Neural progenitor cell (in vitro differentiated cells): Measurements from ENCODE around the gene MRC2. TPM values are rescaled to one million over a fixed set of nuclear protein-coding genes. Genes with fewer than 3 reads are reported as not detected.

ENCODE experiments used
- DNase-seq: peaks from one replicate; pipeline ENCODE4 v3.0.0-alpha.2; 2016; ENCODE audit warnings: low spot score
- H2AFZ ChIP-seq: fragments of 200-600 bp; sonication (generic); replicated peaks from 2 replicates; pipeline ENCODE4 v1.6.1; 2016; ENCODE audit warnings: antibody characterized with exemption
- H3F3A ChIP-seq: fragments of 200-600 bp; sonication (generic); 2 replicates; pipeline ENCODE4 v1.6.1; 2016; ENCODE audit warnings: antibody characterized with exemption, low read depth
- H3K27ac ChIP-seq: fragments of 200-600 bp; sonication (generic); 2 replicates; pipeline ENCODE4 v1.5.1; 2016; ENCODE audit warnings: mild to moderate bottlenecking
- H3K27me3 ChIP-seq: fragments of 200-600 bp; sonication (generic); 2 replicates; pipeline ENCODE4 v1.6.1; 2016; ENCODE audit warnings: mild to moderate bottlenecking, moderate library complexity
- H3K36me3 ChIP-seq: fragments of 200-600 bp; sonication (generic); 2 replicates; pipeline ENCODE4 v1.5.1; 2016
- H3K4me1 ChIP-seq: fragments of 200-600 bp; sonication (generic); 2 replicates; pipeline ENCODE4 v1.6.1; 2016; ENCODE audit warnings: mixed run types
- H3K4me2 ChIP-seq: fragments of 200-600 bp; sonication (generic); 2 replicates; pipeline ENCODE4 v1.6.1; 2016
- H3K4me3 ChIP-seq: fragments of 200-600 bp; sonication (generic); 2 replicates; pipeline ENCODE4 v1.5.1; 2016
- H3K79me2 ChIP-seq: fragments of 200-600 bp; sonication (generic); 2 replicates; pipeline ENCODE4 v1.6.1; 2016; ENCODE audit warnings: low read depth
- H3K9ac ChIP-seq: fragments of 200-600 bp; sonication (generic); 2 replicates; pipeline ENCODE4 v1.6.1; 2016
- H3K9me3 ChIP-seq: fragments of 200-600 bp; sonication (generic); 2 replicates; pipeline ENCODE4 v1.5.1; 2016; ENCODE audit warnings: low read depth
- H4K20me1 ChIP-seq: fragments of 200-600 bp; sonication (generic); 2 replicates; pipeline ENCODE4 v1.6.1; 2016; ENCODE audit warnings: low read depth
- H3K27ac Mint-ChIP-seq: 3 replicates; pipeline ENCODE4 v1.8.0; 2021; ENCODE audit warnings: mixed read lengths
- H3K27me3 Mint-ChIP-seq: 2 replicates; pipeline ENCODE4 v1.8.0; 2022; ENCODE audit warnings: low read depth, mild to moderate bottlenecking, inconsistent platforms, moderate library complexity, mixed read lengths; ENCODE audit not compliant: insufficient read depth
- H3K36me3 Mint-ChIP-seq: 3 replicates; pipeline ENCODE4 v1.8.0; 2021; ENCODE audit warnings: mixed read lengths
- H3K4me1 Mint-ChIP-seq: 3 replicates; pipeline ENCODE4 v1.8.0; 2021; ENCODE audit warnings: mixed read lengths
- H3K4me3 Mint-ChIP-seq: 3 replicates; pipeline ENCODE4 v1.8.0; 2021; ENCODE audit warnings: mild to moderate bottlenecking, moderate library complexity, mixed read lengths
- H3K9me3 Mint-ChIP-seq: 3 replicates; pipeline ENCODE4 v1.8.0; 2020; ENCODE audit warnings: mixed read lengths
- EZH2 ChIP-seq: fragments of 200-600 bp; sonication (generic); IDR thresholded peaks from 2 replicates; pipeline ENCODE4 v1.6.1; 2017; ENCODE audit warnings: antibody characterized with exemption, mild to moderate bottlenecking, moderate library complexity
- EZH2phosphoT487 ChIP-seq: fragments of 200-600 bp; sonication (generic); IDR thresholded peaks from 2 replicates; pipeline ENCODE4 v1.6.1; 2017; ENCODE audit warnings: antibody characterized with exemption
- total RNA-seq: library from RNA; depleted of rRNA; stranded (reverse); fragments of >200 nt; gene quantifications from 2 replicates; pipeline ENCODE4 v1.2.3, GENCODE V29; 2015; ENCODE audit warnings: low replicate concordance
- TF ChIP-seq, protein P1 (sequence below): fragments of 200-600 bp; sonication (generic); IDR thresholded peaks from 2 replicates; pipeline ENCODE4 v1.5.1; 2017; ENCODE audit warnings: antibody characterized with exemption, mild to moderate bottlenecking

MRC2 gene
- total RNA-seq, 1 donor from 2014 or later = 24.6 TPM

- Histone ChIP-seq H3K4me1 (no peaks in the 10 kb centered on the region), H4K20me1 (no peaks in the 10 kb centered on the region), H3K79me2 (no peaks in the 10 kb centered on the region), H2AFZ (no peak overlapping the region), H3K27ac (no peak overlapping the region), H3F3A (no peaks in the 10 kb centered on the region), H3K4me2 (no peak overlapping the region), H3K36me3 (no peaks in the 10 kb centered on the region), H3K9me3 (no peaks in the 10 kb centered on the region), H3K4me3 (no peak overlapping the region), H3K27me3 (no peaks in the 10 kb centered on the region), H3K9ac (no peak overlapping the region)
- H3K36me3 Mint-ChIP-seq = peaks cover 18% of the 10 kb centered on the region
- H3K9me3 Mint-ChIP-seq = no peaks in the 10 kb centered on the region
- no peak overlapping the region for H3K27ac Mint-ChIP-seq
- no peak for DNase-seq
- peaks cover 5% of the 10 kb centered on the region for H3K27me3 Mint-ChIP-seq
- H3K4me3 Mint-ChIP-seq = no peak overlapping the region
- TF ChIP-seq, protein P1, sequence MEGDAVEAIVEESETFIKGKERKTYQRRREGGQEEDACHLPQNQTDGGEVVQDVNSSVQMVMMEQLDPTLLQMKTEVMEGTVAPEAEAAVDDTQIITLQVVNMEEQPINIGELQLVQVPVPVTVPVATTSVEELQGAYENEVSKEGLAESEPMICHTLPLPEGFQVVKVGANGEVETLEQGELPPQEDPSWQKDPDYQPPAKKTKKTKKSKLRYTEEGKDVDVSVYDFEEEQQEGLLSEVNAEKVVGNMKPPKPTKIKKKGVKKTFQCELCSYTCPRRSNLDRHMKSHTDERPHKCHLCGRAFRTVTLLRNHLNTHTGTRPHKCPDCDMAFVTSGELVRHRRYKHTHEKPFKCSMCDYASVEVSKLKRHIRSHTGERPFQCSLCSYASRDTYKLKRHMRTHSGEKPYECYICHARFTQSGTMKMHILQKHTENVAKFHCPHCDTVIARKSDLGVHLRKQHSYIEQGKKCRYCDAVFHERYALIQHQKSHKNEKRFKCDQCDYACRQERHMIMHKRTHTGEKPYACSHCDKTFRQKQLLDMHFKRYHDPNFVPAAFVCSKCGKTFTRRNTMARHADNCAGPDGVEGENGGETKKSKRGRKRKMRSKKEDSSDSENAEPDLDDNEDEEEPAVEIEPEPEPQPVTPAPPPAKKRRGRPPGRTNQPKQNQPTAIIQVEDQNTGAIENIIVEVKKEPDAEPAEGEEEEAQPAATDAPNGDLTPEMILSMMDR = no peak
- no peak for TF ChIP-seq EZH2phosphoT487
- TF ChIP-seq EZH2 = no peak
- H3K4me1 Mint-ChIP-seq = no peaks in the 10 kb centered on the region
Observed at GRCh38 chr17:62684179-62684578, 56.7 kb downstream of the MRC2 start.

- no peak overlapping the region for H3K27ac ChIP-seq
- TF ChIP-seq EZH2 (no peak), EZH2phosphoT487 (no peak)
- TF ChIP-seq, protein P1 = no peak
- Mint-ChIP-seq H3K27me3 (peaks cover 5% of the 10 kb centered on the region), H3K27ac (no peak overlapping the region), H3K36me3 (peaks cover 17% of the 10 kb centered on the region), H3K4me1 (no peaks in the 10 kb centered on the region), H3K4me3 (no peak overlapping the region), H3K9me3 (no peaks in the 10 kb centered on the region)
- H3K79me2 ChIP-seq = no peaks in the 10 kb centered on the region
- H3K9me3 ChIP-seq = no peaks in the 10 kb centered on the region
- no peaks in the 10 kb centered on the region for H3F3A ChIP-seq
- H3K36me3 ChIP-seq = no peaks in the 10 kb centered on the region
- no peak overlapping the region for H2AFZ ChIP-seq
- no peak overlapping the region for H3K9ac ChIP-seq
- H3K4me3 ChIP-seq = no peak overlapping the region
- H3K27me3 ChIP-seq = no peaks in the 10 kb centered on the region
- no peak for DNase-seq
- no peaks in the 10 kb centered on the region for H4K20me1 ChIP-seq
- no peak overlapping the region for H3K4me2 ChIP-seq
- H3K4me1 ChIP-seq = no peaks in the 10 kb centered on the region
Observed at GRCh38 chr17:62687997-62688396, 60.5 kb downstream of the MRC2 start.

GRCh38 chr17:62688398-62689160, 61.1 kb downstream of the MRC2 start:
- Mint-ChIP-seq H3K4me1 (peaks cover 4% of the 10 kb centered on the region), H3K4me3 (no peak overlapping the region), H3K27ac (no peak overlapping the region), H3K9me3 (no peaks in the 10 kb centered on the region), H3K36me3 (peaks cover 17% of the 10 kb centered on the region), H3K27me3 (peaks cover 5% of the 10 kb centered on the region)
- no peaks in the 10 kb centered on the region for H3K9me3 ChIP-seq
- H3K27me3 ChIP-seq = no peaks in the 10 kb centered on the region
- H3K4me2 ChIP-seq = no peak overlapping the region
- no peak overlapping the region for H3K4me3 ChIP-seq
- H4K20me1 ChIP-seq = no peaks in the 10 kb centered on the region
- H2AFZ ChIP-seq = no peak overlapping the region
- H3K4me1 ChIP-seq = peaks cover 3% of the 10 kb centered on the region
- TF ChIP-seq, protein P1 = no peak
- TF ChIP-seq EZH2 = no peak
- TF ChIP-seq EZH2phosphoT487 = no peak
- peaks cover 3% of the 10 kb centered on the region for H3F3A ChIP-seq
- H3K9ac ChIP-seq = no peak overlapping the region
- H3K79me2 ChIP-seq = no peaks in the 10 kb centered on the region
- no peak for DNase-seq
- no peaks in the 10 kb centered on the region for H3K36me3 ChIP-seq
- no peak overlapping the region for H3K27ac ChIP-seq
